Body of pancreas (tissue), 4 donors: ENCODE data around the gene IDI2. TPM values are rescaled to one million over a fixed set of nuclear protein-coding genes. Genes with fewer than 3 reads are reported as not detected.
"Not testable (repeated sequence)": the region's sequence is repeated elsewhere in the genome, so short reads cannot be mapped to it uniquely, and the experiment has no call there.

Experiments used
- ATAC-seq: fragments of 150-250 bp; one replicate; pipeline ENCODE4 v1.9.1; 2016
- DNase-seq, 4 donors: peaks; one replicate each; pipeline ENCODE4 v3.0.0-alpha.2; 2019
- H3K27ac ChIP-seq, 4 donors: fragments of 200-600 bp; sonication (generic); 1 replicate in 3 of 4; 2 replicates in 1 of 4; pipeline versions ENCODE4 v1.5.1 to v1.6.1; 2016 to 2019; ENCODE audit warnings: mild to moderate bottlenecking in 1 of 4, mixed read lengths in 1 of 4, moderate library complexity in 1 of 4
- H3K27me3 ChIP-seq, 2 donors: fragments of 200-600 bp; sonication (generic); one replicate each; pipeline ENCODE4 v1.6.0; 2016; ENCODE audit warnings: mild to moderate bottlenecking in 1 of 2
- H3K36me3 ChIP-seq, 2 donors: fragments of 200-600 bp; sonication (generic); replicated peaks in 1 of 2; 2 replicates each; pipeline ENCODE4 v1.5.1; 2016; ENCODE audit warnings: low read depth in 2 of 2; ENCODE audit not compliant: insufficient read depth in 1 of 2
- H3K4me1 ChIP-seq: fragments of 200-600 bp; sonication (generic); one replicate; pipeline ENCODE4 v1.6.0; 2016
- H3K4me3 ChIP-seq, 2 donors: fragments of 200-600 bp; sonication (generic); 1 replicate in 1 of 2; 2 replicates in 1 of 2; pipeline ENCODE4 v1.5.1; 2016 to 2019
- H3K9me3 ChIP-seq, 3 donors: fragments of 200-600 bp; sonication (generic); 1 replicate in 2 of 3; 2 replicates in 1 of 3; pipeline ENCODE4 v1.5.1; 2016
- CTCF ChIP-seq, 7 experiments: fragments of 450-650 bp in 4 of 7; fragments of 200-600 bp in 3 of 7; sonication (generic) in 3 of 7; IDR thresholded peaks; one replicate each; pipeline ENCODE4 v1.5.1; 2016 to 2019; ENCODE audit warnings: antibody characterized with exemption in 7 of 7
- POLR2A ChIP-seq, 3 donors: fragments of 450-650 bp; IDR thresholded peaks; one replicate each; pipeline ENCODE4 v1.6.1; 2016; ENCODE audit warnings: antibody characterized with exemption in 3 of 3, mild to moderate bottlenecking in 2 of 3
- WGBS, 2 donors: methylation state at CpG; one replicate each; pipeline ENCODE4 v1.1.5; 2017; 5-methylcytosine and 5-hydroxymethylcytosine counted together
- intact Hi-C: fragments of 100-400 bp; cut with DNase I; formaldehyde crosslinking; loops from one replicate; pipeline ENCODE4 v1.15.1; 2023
- total RNA-seq, 2 donors: library from RNA; depleted of rRNA; stranded (reverse); fragments of >200 nt; gene quantifications; one replicate each; pipeline ENCODE4 v1.1.0, GENCODE V29; 2016

IDI2 gene
- total RNA-seq, 2 donors from 2014 or later = not detected

GRCh38 chr10:1044964-1045363 lies 19.3 kb upstream of the IDI2 start:
- TF ChIP-seq CTCF (IDR thresholded peaks at IDR 0.05) (no peak), POLR2A (IDR thresholded peaks at IDR 0.05) (no peak)
- 54 to 56% methylated on average over 4 of the region's 4 CpGs for WGBS, 2 donors
- H3K27me3 ChIP-seq = no peaks in the 10 kb centered on the region
- H3K27ac ChIP-seq = peak overlapping the region in 2 of 4 donors; percentile 52 to 77
- ATAC-seq = no peak
- no peak for DNase-seq
- H3K36me3 ChIP-seq = peaks cover 3 to 12% of the 10 kb centered on the region in 2 donors
- H3K9me3 ChIP-seq = no peaks in the 10 kb centered on the region
- no peak overlapping the region for H3K4me3 ChIP-seq
- peaks cover 33% of the 10 kb centered on the region for H3K4me1 ChIP-seq
- intact Hi-C loops = no loop called here

- no peak overlapping the region for H3K4me3 ChIP-seq
- intact Hi-C loops = no loop called here
- TF ChIP-seq POLR2A (IDR thresholded peaks at IDR 0.05) (no peak), CTCF (IDR thresholded peaks at IDR 0.05) (no peak)
These were observed 18.5 kb upstream of the IDI2 start for GRCh38 chr10:1044146-1044545.

GRCh38 chr10:1043532-1043995 lies 17.9 kb upstream of the IDI2 start:
- TF ChIP-seq CTCF (IDR thresholded peaks at IDR 0.05) = no peak
- TF ChIP-seq POLR2A (IDR thresholded peaks at IDR 0.05) = peak in 2 of 3 donors; percentile 33 to 54
- 72 to 85% methylated on average over 12 of the region's 12 CpGs for WGBS, 2 donors
- Histone ChIP-seq H3K36me3 (peaks cover 3 to 16% of the 10 kb centered on the region in 2 donors), H3K27me3 (no peaks in the 10 kb centered on the region), H3K27ac (peak overlapping the region in 3 of 4 donors; percentile 35 to 77 (median 52)), H3K9me3 (no peaks in the 10 kb centered on the region), H3K4me1 (peaks cover 29% of the 10 kb centered on the region), H3K4me3 (no peak overlapping the region)
- intact Hi-C loops = no loop called here
- ATAC-seq (peak; percentile 39), DNase-seq (peak in 1 of 4 donors; percentile 57)

More at GRCh38 chr10:1044146-1044545, 18.5 kb upstream of the IDI2 start:
- H3K27me3 ChIP-seq = no peaks in the 10 kb centered on the region
- peaks cover 3 to 15% of the 10 kb centered on the region in 2 donors for H3K36me3 ChIP-seq
- peaks cover 29% of the 10 kb centered on the region for H3K4me1 ChIP-seq
- DNase-seq (no peak), ATAC-seq (no peak)
- 45 to 62% methylated on average over 4 of the region's 4 CpGs for whole genome bisulfite sequencing, 2 donors
- peak overlapping the region in 3 of 4 donors; percentile 35 to 77 (median 52) for H3K27ac ChIP-seq
- H3K9me3 ChIP-seq = no peaks in the 10 kb centered on the region

GRCh38 chr10:1041514-1041913 lies 15.9 kb upstream of the IDI2 start:
- H3K36me3 ChIP-seq = peaks cover 3 to 16% of the 10 kb centered on the region in 2 donors
- 89 to 95% methylated on average over 9 of the region's 9 CpGs for WGBS, 2 donors
- no peaks in the 10 kb centered on the region for H3K9me3 ChIP-seq
- H3K27me3 ChIP-seq = no peaks in the 10 kb centered on the region
- no peak for TF ChIP-seq POLR2A (IDR thresholded peaks at IDR 0.05)
- no peak for TF ChIP-seq CTCF (IDR thresholded peaks at IDR 0.05)
- H3K4me1 ChIP-seq = peaks cover 24% of the 10 kb centered on the region
- H3K27ac ChIP-seq = no peak overlapping the region
- DNase-seq (no peak), ATAC-seq (no peak)
- no peak overlapping the region for H3K4me3 ChIP-seq
- intact Hi-C loops = no loop called here

- Histone ChIP-seq H3K27me3 (no peaks in the 10 kb centered on the region), H3K4me1 (peaks cover 11% of the 10 kb centered on the region), H3K9me3 (no peaks in the 10 kb centered on the region), H3K4me3 (no peak overlapping the region), H3K36me3 (peaks cover 3 to 16% of the 10 kb centered on the region in 2 donors), H3K27ac (no peak overlapping the region)
- no peak for DNase-seq
- TF ChIP-seq POLR2A (IDR thresholded peaks at IDR 0.05) = no peak
- TF ChIP-seq CTCF (IDR thresholded peaks at IDR 0.05) = no peak
- ATAC-seq = no peak
- intact Hi-C loops = no loop called here
- WGBS, 2 donors = 82 to 87% methylated on average over 3 of the region's 3 CpGs
These were observed 14.5 kb upstream of the IDI2 start for GRCh38 chr10:1040133-1040532.

- peaks cover 3 to 16% of the 10 kb centered on the region in 2 donors for H3K36me3 ChIP-seq
- DNase-seq, H3K4me3 ChIP-seq, H3K27me3 ChIP-seq, H3K4me1 ChIP-seq, intact Hi-C loops, ATAC-seq, H3K9me3 ChIP-seq, H3K27ac ChIP-seq: not testable (repeated sequence)
- 90 to 100% methylated on average over 2 to 7 of the region's 20 CpGs for WGBS, 2 donors
These were observed 13.1 kb upstream of the IDI2 start for GRCh38 chr10:1038769-1039168.
